HG02763 (cell line): ENCODE data around the gene SCN11A.
"Not testable (repeated sequence)": the region's sequence is repeated elsewhere in the genome, so short reads cannot be mapped to it uniquely, and the experiment has no call there.

Experiments used
- ATAC-seq: cut with Tn5 transposase; IDR thresholded peaks from one replicate; pipeline ENCODE4 v1.9.1; 2021; ENCODE audit warnings: mild to moderate bottlenecking, moderate library complexity; ENCODE audit not compliant: unreplicated experiment

The SCN11A gene

DNA sequence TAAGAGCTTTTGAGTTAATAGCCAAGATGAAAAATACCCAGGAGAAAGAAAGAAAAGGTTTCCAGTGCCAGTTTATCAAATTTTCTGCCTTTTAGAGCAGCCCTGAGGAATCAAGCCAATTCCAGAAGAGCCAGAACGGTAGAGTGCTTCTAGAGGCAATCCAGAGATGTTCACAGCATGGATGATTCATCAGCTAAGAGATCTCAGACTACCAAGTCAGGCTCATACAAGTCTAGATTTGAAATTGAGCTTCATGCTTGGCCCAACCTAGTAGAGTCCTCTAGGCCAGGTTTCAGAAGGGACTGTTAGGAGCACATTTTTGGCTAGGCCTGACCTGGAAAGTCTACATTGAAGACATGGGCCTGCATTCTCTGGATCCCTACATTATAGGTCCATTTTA is 15.5 kb upstream of the SCN11A start:
- no peak for ATAC-seq

- peak; percentile 77 for ATAC-seq
Observed at GRCh38 chr3:39065197-39065596, 13.5 kb upstream of the SCN11A start.

GRCh38 chr3:39064646-39065045 is 12.9 kb upstream of the SCN11A start:
- no peak for ATAC-seq

- ATAC-seq: no peak
Observed at GRCh38 chr3:39063143-39063542, 11.4 kb upstream of the SCN11A start.

DNA sequence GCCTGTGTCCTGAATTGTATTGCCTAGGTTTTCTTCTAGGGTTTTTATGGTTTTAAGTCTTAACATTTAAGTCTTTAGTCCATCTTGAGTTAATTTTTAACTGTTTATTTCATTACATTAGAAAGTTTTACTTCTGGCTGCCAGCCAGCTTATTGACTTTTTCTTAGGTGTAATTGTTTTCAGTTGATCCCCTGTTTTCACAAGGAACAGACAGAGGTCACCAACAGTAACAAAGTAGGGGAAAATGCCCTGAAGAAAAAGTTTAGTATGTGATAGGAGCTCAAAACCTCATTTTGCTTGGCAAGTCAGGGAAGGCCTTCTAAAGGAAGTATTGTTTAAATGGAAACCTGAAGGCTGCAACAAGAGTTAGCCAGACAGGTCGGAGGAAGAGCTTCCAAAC is 10.4 kb upstream of the SCN11A start:
- ATAC-seq: no peak

DNA sequence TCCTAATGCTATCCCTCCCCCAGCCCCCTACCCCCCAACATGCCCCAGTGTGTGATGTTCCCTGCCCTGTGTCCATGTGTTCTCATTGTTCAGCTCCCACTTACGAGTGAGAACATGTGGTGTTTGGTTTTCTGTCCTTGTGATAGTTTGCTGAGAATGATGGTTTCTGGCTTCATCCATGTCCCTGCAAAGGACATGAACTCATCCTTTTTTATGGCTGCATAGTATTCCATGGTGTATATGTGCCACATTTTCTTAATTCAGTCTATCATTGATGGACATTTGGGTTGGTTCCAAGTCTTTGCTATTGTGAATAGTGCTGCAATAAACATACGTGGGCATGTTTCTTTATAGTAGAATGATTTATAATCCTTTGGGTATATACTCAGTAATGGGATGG is 9.5 kb upstream of the SCN11A start:
- not testable (repeated sequence) for ATAC-seq

GRCh38 chr3:39056151-39056550 is 4.4 kb upstream of the SCN11A start:
- ATAC-seq: no peak

DNA sequence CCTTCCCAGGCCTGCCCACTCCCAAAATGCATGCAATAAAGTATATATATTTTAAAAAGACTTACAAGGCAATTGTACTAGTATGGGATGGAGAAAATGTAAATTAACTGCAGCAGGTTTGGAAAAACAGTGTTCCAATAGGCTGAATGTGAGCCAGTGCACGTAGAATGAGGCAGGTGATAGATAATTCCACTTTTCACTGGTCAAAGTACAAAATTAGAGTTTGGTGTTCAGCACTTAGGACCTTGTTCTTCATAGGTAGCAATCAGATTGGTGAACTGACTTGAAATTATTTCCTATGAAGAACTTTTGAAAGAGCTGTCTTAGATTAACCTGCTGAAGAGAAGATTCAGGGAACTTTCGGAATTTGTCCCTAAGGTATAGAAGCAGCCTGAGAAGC is 2.0 kb upstream of the SCN11A start:
- ATAC-seq: no peak

GRCh38 chr3:39052583-39052982 is 839 bp upstream of the SCN11A start:
- no peak for ATAC-seq

DNA sequence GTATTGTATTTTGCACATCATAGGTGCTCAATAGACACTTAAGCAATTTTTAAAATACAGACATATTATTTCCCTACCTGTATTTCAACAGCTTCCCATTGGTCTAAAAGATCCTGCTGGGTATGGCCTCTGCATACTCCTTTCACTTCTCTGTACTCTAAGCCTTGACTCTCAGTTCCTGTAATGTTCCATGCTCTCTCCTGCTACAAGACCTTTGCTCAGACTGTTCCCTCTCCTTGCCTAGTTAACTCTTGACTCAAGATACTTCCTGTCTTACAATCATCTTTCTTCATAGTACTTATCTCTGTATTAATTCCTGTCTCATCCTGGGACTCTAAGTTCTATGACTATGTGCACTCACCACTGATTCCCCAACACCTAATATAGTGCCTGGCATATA is 1.7 kb downstream of the SCN11A start:
- ATAC-seq: no peak

- no peak for ATAC-seq
Observed at GRCh38 chr3:39038165-39038564, 13.6 kb downstream of the SCN11A start.

- ATAC-seq: no peak
Observed at GRCh38 chr3:39029556-39029955, 22.2 kb downstream of the SCN11A start.

DNA sequence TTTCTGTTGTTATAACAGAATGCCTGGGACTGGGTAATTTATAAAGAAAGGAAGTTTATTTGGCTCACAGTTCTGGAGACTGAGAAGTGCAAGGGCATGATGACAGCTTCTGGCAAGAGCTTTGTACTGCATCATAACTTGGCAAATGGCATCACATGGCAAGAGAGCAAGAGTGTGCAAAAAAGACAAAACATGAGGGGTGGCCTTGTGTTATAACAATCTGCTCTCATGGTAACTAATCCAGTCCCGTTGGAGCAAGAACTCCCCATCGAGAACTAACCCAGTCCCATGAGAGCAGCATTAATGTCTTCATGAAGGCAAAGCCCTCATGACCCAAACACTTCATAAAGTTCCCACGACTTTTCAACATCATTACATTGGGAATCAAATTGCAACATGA is 23.2 kb downstream of the SCN11A start:
- no peak for ATAC-seq

DNA sequence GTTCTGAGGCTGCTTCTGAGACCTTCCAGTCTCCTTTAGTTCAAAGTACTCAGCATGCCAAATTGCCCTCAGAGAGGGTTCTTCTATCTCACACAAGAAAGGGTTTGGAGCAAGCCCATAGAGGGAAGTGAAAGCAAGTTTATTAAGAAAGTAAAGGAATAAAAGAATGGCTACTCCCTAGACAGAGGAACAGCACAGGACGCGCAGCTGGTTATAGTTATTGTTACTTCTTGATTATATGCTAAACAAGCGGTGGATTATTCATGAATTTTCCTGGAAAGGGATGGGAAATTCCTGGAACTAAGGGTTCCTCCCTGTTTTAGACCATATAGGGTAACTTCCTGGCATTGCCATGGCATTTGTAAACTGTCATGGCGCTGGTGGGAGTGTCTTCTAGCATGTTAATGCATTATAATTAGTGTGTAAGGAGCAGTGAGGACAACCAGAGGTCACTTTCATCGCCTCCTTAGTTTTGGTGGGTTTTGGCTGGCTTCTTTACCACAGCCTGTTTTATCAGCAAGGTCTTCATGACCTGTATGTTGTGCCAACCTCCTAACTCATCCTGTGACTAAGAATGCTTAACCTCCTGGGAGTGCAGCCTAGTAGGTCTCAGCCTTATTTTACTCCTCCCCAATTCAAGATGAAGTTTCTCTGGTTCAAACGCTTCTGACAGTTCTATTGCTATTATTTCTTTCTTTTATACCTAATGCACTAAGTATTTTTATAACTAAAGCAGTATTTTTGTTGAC is 26.3 kb downstream of the SCN11A start:
- ATAC-seq: no peak

- no peak for ATAC-seq
Observed at GRCh38 chr3:39024497-39024896, 27.2 kb downstream of the SCN11A start.

GRCh38 chr3:39022286-39022630 is 29.5 kb downstream of the SCN11A start:
- no peak for ATAC-seq

DNA sequence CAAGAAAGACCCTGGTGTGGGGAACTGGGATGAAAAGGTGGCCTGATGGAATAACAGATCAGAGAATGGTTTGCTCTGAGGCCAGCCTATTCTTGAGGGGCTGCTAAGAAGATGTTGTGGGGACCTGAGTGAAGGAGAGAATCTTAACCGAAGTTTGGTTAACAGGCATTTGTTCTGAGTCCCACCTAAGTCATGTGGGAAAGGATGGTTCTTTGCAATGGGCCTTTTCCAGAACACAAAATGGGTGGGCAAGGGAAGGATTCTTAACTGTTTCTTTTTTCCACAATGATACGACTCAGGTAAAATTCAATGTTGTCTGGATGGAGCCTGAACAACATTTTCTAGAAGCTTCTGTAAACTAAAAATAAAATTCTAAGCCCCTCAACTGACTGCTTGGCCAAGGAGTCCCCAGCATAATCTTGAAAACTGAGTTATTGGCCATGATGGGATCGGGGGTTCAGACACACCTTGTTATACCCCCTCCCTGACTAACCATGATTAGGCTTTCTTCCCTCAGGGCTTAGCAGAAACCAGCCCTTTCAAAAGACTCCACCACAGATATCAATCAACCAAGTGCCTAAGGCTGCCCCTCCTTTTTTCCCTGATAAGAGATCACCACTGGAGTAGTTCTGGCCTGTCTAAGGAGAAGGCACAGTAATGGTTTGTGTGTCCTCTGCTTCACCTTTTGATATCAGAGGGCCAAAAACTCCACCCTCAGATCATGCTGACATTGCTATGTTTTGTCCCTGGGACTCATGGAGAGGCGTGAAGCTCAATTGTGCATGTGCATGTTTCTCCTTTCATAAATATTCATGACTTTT is 30.1 kb downstream of the SCN11A start:
- ATAC-seq: no peak

GRCh38 chr3:39021029-39021428 is 30.7 kb downstream of the SCN11A start:
- no peak for ATAC-seq

DNA sequence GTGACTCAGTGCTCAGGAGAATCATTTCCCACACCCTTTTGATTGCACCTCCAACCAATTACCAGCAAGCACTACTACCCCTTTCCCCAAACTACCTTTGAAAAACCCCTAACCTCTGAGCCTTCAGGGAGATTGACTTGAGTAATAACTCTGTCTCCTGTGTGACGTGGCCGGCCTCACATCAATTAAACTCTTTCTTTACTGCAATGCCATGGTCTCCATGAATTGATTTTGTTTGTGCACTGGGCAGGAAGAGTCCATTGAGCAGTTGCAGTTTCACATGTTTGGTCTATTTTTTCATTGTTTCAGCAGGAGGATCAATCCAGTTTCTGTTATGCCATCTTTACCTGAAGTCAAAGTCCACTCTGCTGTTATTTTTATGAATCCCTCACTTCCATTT is 32.4 kb downstream of the SCN11A start:
- ATAC-seq: no peak

DNA sequence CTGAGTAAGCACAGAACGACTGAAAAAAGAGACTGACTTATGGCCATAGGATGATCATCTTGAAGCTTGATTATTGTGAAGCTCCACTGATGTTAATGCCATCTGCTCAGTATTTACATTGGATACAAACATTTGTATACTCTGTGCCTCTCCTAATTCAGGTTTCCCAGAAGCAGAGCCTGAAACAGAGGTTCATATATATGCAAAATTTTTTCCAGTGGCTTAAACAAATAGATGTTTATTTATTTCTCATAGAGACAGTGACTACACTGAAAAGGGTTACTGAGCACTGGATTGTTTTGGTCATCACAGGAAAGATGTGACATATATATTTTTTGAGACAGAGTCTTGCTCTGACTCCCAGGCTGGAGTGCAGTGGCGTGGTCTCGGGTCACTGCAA is 36.3 kb downstream of the SCN11A start:
- no peak for ATAC-seq

- ATAC-seq: no peak
Observed at GRCh38 chr3:39013921-39014509, 37.7 kb downstream of the SCN11A start.

DNA sequence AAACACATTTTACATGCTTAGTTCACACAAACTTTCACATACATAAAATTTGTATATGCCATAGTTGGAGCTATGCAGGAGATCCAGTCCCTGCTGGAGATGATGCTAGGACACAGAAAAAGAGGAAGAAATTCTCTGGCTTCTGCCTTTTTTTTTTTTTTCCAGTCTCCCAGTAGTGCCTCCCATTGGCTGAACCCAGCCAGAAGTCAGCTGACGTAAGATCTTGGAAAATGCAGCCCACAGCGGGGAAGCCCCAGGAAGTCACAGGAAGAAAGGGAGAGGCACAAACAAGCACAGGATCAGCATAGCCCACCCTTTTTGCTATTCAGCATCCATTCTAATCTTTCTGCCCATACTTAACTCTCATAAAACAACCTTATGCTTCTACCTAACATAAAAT is 38.5 kb downstream of the SCN11A start:
- ATAC-seq: no peak
